Suprapubic skin (tissue), 3 donors: ENCODE data around the gene KLF9.

Source experiments
- EP300 ChIP-seq: sonication (generic); formaldehyde crosslinking; IDR thresholded peaks from one replicate; pipeline ENCODE4 v1.6.1; 2017; ENCODE audit warnings: antibody characterized with exemption
- POLR2A ChIP-seq, 2 donors: fragments of 450-650 bp; IDR thresholded peaks; one replicate each; pipeline ENCODE4 v1.6.1; 2017; ENCODE audit warnings: antibody characterized with exemption in 2 of 2, mild to moderate bottlenecking in 2 of 2, moderate library complexity in 2 of 2
- TF ChIP-seq, protein P1 (sequence below), 2 donors: fragments of 200-600 bp in 1 of 2; fragments of 450-650 bp in 1 of 2; sonication (generic) in 1 of 2; IDR thresholded peaks; one replicate each; pipeline ENCODE4 v1.5.1; 2016 to 2019; ENCODE audit warnings: antibody characterized with exemption in 2 of 2, mild to moderate bottlenecking in 1 of 2, moderate library complexity in 1 of 2

DNA sequence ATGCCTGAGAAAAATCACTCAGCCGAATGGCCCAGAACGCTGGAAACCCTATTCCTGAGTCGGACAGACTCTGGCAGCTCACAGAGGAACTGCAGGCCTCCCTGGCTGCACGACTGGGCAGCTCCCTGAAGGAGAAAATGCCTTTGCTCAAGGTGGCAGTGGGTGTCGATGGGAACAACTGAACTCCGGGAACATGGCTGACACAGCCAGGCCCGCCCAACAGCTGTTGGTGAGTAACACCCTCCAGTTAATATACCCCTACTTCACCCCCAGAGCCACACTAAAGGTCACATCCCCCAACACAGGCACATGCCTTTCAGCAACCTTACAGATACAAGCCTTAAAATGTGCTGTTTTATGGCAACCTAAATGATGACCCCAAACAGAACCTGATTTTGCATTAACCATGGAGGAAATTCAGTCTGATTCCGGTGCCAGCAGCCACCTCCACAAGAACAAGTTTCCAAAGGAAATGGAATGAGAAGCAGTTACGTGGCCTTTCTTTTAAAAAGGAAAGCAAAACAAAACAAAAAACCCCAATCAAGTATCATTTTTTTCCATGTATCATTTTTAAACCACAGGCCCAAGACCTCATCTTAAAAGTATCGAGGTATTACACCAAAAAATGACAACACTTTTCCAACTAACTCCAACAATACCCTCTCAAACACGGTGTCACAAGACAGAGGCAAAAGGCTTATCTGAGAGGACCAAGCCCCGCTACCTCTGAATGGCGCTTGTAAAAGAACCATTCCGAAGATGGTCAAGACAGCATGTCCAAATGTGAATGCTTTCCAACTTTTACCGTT lies 3.1 kb downstream of the KLF9 start:
- TF ChIP-seq, protein P1, sequence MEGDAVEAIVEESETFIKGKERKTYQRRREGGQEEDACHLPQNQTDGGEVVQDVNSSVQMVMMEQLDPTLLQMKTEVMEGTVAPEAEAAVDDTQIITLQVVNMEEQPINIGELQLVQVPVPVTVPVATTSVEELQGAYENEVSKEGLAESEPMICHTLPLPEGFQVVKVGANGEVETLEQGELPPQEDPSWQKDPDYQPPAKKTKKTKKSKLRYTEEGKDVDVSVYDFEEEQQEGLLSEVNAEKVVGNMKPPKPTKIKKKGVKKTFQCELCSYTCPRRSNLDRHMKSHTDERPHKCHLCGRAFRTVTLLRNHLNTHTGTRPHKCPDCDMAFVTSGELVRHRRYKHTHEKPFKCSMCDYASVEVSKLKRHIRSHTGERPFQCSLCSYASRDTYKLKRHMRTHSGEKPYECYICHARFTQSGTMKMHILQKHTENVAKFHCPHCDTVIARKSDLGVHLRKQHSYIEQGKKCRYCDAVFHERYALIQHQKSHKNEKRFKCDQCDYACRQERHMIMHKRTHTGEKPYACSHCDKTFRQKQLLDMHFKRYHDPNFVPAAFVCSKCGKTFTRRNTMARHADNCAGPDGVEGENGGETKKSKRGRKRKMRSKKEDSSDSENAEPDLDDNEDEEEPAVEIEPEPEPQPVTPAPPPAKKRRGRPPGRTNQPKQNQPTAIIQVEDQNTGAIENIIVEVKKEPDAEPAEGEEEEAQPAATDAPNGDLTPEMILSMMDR (IDR thresholded peaks at IDR 0.05), result no peak
- no peak for TF ChIP-seq EP300
- peak in 1 of 2 donors; percentile 88 for TF ChIP-seq POLR2A (IDR thresholded peaks at IDR 0.05)
